D341Med (cell line): ENCODE results near the gene BMP3.

Experiments
- DNase-seq: peaks from one replicate; pipeline ENCODE4 v3.0.0; 2012; ENCODE audit warnings: low spot score

Gene BMP3

DNA sequence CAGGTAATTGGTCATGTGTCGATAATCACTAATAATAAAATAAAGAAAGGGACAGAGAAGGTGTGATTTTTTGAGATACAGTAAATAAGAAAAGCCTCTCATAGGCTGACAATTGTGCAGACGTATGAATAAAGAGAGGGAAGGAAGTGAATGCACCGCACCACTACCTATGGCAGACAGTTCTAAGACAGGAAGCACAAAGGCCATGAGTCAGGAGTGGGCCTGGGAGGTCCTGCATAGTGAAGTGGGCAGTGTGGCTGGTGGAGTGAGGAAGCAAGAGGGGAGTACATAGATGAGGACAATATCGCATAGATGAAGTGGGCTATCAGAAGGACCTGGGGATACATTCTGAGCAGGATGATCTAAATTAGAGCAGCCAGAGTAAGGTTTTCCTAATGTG is 75.6 kb downstream of the BMP3 start:
- DNase-seq = no peak
